Stimulated activated CD8-positive, alpha-beta memory T cell treated with anti-CD3 and anti-CD28 coated beads, Interleukin-4, amount 100 ng/mL, for 48 hours (primary cell): ENCODE data around the gene OXCT2.
"Not testable (repeated sequence)": the region's sequence is repeated elsewhere in the genome, so short reads cannot be mapped to it uniquely, and the experiment has no call there.

Experiments
- DNase-seq: peaks from one replicate; pipeline ENCODE4 v3.0.0-alpha.2; 2020

The OXCT2 gene

GRCh38 chr1:39787108-39787375 lies 15.9 kb upstream of the OXCT2 start:
- not testable (repeated sequence) for DNase-seq

- not testable (repeated sequence) for DNase-seq
These were observed 15.4 kb upstream of the OXCT2 start for GRCh38 chr1:39786303-39787107.

GRCh38 chr1:39782685-39783084 lies 11.5 kb upstream of the OXCT2 start:
- not testable (repeated sequence) for DNase-seq

DNA sequence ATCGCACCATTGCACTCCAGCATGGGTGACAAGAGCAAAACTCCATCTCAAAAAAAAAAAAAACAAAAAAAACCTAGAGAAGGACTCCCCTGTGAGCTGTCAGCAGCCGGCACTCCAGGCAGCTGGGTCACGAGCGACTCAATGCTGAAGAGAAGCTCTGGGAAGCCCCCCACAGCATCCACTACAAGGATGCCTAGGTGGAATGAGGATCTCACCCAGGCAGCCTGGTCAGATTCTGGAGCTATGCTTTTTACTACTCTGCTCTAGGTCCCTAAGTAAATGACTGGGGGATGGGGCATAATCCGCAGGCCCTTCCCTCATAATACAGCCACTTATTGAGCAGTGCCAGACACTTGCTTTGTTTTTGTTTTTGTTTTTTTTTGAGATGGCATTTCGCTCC lies 11.0 kb upstream of the OXCT2 start:
- no peak for DNase-seq

DNA sequence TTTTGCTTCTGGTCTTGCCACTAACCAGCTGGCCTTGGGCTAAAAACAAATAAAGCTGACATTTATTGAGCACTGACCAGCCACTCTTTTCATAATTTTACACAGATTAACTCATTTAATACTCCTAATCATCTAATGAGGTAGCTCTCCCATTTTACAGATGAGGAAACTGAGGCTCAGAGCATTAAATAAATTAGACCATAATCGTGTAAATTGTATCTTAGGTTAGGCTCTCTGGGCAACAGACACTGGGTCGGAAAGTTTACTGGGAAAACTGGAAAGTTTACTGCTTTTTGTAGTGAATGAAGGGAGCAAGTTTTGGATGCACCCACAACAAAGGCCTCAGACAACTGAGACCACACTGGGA lies 10.2 kb upstream of the OXCT2 start:
- no peak for DNase-seq

DNA sequence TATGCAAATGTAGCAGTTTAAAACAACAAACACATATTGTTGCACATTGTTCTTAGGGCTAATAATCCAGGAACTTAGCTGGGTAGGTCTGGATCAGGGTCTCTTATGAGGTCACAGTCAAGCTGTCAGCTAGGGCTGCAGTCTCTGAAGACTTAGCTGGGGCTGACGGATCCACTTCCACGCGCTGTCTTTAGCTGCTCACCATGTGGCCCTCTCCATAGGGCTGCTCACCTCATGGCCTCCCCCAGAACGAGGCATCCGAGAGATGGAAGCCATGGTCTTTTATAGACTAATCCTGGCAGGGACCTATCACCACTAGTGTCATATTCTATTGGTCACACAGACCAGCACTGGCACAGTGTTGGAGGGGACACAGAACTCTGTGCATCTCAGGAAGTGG lies 8.7 kb upstream of the OXCT2 start:
- DNase-seq: no peak

- no peak for DNase-seq
These were observed 8.0 kb upstream of the OXCT2 start for GRCh38 chr1:39779137-39779536.

GRCh38 chr1:39778463-39779099 lies 7.4 kb upstream of the OXCT2 start:
- not testable (repeated sequence) for DNase-seq

DNA sequence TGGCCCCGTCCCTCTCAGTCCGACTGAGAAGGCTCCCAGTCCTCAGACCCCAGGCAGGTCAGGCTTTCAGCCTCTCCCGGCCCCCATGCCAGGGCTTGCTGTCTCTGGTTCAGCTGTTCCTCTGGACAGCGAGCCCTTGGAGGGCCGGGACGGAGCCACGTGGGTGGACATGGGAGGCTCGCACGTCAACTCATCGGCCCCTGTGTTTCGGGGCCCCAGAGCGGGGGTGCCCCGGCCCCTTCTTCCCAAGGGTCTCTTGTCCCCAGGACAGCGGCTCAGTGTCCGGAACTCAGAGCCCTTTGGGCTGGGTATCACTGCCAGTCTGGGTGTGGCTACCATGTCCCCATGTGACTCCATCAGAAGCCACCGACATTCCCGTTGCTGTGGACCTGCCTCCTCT lies 6.7 kb upstream of the OXCT2 start:
- not testable (repeated sequence) for DNase-seq

DNA sequence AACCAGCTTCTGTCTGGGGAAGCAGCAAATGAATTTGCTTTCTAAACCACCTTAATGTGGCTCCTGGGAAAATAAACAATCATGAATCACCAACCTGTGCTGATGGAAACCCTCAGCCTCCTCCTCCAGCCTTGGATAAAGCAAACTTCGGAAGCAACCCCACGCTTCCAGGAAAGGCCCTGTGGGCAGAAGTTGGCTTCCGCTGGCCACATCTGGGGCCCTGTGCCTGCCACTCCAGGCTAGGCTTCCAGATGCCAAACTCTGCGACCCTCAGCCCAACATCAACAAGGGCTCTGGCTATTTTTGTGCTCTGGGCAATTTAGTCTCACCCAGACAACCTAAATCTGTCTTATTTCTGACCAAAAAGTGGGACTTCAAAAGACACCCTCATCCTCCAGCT lies 6.2 kb upstream of the OXCT2 start:
- DNase-seq: no peak

DNA sequence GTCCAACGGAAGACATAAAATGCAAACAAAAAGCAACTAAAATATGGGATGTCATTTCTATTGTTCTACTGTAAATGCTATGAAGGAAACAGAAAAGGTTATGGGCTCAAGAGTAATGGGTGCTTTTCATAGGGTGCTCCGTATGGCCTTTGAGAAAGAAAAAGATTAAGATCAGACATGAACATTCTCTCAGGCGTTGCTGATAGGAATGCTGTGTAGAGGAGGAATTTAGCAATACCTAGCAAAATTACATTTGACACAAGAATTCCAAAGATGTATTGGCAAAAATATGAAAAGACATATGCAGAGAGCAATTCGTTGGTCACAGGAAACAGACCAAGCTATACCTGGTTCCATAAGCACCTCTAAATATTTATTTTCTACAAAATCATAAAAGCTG lies 5.7 kb upstream of the OXCT2 start:
- DNase-seq: no peak

GRCh38 chr1:39776400-39776713 lies 5.2 kb upstream of the OXCT2 start:
- DNase-seq: no peak

DNA sequence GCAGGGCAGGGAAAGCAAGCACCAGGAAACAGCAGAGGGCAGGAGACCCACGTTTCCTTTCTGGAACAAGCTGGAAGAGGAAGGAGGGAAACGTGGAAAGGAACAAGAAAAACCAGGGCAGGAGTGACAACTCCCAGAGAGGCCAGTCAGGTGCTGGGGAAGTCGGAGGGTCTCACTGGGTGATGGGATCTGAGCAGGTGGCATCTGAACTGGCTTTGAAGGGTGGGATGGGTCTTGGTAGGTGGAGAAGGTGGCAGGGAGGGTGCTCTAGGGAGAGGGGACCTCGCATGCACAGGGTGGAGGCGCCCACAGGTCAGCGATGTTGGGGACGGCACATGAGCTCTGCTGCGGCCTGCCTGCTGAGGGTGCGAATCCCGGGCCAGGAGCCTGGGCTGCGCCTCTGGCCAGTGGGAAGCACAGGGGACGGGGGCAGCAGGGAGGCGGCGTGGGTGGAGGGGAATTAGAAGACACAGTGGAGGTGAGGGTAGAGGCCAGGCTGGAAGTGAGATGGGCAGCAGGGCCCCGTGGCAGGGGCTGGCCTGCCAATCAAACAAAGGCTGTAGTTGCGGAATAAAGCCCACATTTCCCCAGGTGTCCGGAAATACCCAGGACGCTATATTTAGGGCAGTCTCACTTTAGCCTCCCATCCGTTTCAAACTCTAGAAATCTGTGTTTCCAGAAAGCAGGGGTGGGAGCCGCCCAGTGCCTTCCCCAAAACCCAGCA lies 4.7 kb upstream of the OXCT2 start:
- DNase-seq: not testable (repeated sequence)

DNA sequence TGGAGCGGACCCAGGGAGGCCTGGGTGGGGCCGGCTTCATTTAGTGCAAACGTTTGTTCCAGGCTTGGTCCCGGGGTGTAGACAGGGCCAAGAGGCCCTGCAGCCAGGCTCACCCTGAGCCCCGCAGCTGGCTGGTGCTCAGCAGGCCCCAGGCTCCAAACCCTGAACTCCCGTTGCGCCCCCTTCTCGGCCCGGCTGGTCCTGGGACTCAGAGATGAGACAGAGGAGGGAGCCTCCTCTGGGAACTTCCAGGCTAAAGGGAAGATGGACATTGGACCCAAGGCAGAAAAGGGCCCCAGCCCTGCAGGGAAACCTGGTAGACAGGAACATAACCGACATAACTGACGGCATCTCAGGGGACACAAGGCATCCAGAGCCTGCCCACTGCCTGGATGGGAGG lies 4.0 kb upstream of the OXCT2 start:
- not testable (repeated sequence) for DNase-seq

DNA sequence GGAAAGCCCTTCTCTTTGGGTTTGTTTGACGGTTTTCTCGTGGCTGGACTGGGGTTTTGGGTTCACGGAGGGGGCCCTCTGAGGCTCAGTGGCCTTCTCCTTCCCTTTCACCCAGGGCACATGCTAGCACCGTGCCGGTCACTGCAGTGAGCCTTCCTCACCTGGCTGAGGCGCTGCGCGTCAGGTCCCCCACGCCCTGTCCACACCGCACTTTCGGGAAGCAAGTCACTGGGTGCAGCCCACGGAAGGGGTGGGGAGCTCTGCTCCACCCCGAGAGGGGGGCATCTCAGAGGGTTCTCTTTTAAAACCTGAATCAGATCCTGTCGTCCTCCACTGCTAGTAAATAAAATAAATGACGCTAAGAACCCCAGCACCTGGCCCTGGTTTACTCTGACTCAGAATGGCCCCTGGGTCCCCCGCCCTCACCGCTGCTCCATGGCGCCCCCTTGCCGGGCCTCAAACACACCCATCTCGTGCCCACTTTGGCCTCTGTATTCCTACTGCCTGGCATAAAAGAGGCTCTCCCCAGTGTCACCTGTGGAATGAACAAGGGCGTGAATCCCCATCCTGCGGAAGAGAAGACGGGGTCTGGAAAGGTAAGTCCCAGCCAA lies 2.3 kb upstream of the OXCT2 start:
- DNase-seq: not testable (repeated sequence)

DNA sequence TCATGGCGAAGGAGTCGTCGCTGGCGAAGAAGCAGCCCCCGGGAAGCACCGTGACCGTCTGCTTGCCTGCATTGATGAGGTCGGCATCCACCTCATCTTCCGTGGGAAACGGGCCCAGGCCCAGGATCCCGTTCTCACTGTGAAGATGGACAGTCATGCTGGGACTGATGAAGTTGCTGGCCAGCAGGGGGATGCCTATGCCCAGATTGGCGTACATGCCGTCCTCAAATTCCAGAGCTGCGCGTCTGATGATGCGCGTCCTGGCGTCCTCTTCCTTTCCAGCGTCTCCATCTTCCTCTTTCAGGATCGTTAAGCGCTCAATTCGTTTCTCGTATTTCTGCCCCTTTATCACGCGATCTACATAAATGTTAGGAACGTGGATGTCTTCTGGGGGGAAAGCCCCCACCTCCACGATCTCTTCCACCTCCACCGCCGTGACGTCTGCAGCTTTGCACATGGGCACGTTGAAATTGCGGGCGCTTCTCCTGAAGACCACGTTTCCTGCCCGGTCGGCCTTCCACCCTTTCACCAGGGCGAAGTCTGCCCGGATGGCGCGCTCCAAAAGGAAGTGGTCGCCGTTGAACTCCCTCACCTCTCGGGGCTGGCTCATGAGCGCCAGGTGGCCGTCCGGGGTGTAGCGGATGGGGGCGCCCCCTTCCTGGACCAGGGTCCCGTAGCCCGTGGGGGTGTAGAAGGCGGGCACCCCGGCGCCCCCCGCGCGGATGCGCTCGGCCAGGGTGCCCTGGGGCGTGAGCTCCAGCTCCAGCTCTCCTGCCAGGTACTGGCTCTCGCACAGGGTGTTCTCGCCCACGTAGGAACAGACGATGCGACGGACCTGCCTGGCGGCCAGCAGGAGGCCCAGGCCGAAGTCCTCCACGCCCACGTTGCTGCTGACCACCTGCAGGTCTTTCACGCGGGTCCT lies 787 bp downstream of the OXCT2 start:
- DNase-seq: peak; percentile 69

GRCh38 chr1:39769502-39769901 lies 1.6 kb downstream of the OXCT2 start:
- DNase-seq: not testable (repeated sequence)

DNA sequence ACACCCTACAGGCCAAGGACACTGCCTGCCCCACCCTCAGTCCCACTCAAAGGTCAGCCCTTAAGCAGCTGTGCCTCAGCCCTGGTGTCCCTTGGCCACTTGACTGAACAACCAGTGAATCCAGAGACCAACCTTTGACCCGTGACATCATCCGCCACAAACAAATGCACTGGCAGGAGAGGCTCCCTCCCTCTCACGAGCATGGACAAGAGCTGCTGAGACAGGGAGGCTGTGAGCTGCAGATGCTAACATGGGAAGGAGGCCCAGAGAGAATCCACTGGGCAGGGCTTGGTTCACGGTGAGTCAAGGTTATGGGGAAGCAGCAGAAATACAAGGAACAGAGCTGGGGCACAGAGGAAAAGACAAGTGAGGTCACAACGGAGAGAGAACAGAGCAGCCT lies 4.7 kb downstream of the OXCT2 start:
- not testable (repeated sequence) for DNase-seq

DNA sequence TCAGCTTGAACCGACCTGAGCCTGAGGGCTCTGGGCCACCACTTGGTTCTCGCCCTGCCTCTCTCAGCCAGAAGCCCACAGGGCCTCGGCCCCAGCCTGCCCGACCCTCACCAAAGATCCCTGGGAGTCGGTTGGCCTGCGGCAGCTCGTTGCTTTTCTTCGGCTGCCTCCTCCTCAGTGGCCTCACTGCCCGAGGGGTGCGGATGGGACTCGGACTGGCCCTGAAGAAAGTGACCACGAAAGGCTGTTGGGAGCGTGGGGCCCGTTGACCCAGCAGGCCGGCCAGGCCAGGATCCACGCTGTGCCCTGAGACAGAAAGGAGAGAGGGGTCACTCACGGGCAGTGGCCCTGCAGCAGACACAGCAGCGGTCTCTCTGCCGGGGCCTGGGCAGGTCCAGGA lies 6.6 kb downstream of the OXCT2 start:
- DNase-seq: not testable (repeated sequence)

DNA sequence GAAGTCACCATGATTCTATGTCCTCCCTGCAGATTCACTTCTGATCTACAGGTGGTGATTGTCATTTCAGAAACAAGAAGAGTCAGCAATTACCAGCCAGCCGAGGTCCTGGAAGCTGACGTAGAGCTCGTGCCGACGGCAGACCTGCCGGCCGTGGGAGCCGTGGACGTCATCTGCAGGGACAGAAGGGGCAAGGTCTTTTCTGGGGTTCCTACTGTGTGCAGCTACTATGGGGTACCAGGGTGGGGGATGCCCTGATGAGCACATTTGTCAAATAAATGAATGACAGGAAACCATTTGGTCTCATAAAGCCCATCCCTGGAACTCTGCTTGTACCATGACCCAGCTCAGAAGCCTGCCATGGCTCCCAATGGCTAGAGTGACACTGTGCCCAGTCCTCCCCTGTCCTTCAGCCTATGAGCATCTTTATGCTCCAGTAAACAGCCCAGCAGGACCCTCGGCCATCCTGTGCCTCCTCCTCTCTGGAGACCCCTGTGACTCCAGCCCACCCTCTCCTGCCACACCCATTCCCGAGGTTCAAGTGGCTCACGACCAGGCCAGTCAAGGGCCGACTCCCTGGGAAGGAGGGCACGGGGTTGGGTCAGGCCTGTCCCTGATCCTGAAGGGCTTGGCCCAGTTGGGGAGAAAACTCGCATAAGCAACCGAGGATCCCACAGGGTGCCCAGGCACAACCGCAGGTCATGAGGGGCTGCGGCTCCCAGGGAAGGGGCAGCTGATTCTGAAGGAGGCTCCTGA lies 7.4 kb downstream of the OXCT2 start:
- not testable (repeated sequence) for DNase-seq

DNA sequence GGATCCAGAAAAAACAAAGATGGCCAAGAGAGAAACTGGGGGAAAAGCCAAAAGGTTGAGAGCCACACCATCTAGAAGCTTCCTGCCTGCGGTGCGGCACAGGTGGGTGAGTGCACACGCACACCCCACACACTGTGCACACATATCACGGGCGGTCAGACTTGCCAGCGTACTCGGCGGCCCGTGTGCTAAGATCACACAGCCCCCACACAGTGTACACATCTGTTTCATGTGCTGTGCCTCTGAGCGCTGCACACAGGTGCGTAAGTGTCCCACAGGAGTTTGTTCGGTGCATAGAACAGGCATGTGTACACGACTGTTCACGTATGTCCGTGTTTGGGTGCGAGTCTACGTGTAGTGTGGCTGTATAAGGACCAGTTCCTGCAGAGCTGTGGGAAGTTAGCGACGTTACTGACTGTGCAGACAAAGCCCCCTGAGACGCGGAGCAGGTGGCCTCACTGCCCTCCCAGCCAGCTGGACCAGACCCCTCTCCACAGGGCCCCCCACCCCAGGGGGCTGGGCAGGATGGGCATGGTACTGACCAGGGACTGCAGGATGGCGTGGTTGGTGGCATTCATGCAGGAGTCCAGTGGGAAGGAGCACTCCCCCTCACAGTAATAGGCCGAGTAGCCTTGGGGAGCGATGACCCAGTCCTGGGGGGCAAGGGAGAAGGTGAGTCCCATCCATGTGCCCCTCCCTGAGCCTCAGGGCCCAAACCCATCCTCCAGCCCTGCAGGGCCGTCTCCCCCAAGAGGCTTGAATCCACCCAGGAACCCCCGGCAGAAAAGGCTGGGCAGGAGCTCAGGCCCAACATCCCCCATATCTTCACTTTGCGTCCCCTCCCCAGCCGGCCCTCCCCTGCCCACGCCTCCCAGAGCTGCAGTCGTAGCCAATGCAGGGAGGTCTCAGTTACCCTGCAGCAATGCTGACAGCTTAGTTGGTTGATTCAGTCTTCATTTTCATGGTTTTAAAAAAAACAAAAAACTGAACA lies 8.3 kb downstream of the OXCT2 start:
- DNase-seq: no peak
